H1 (cell line): Measurements from ENCODE around the gene MCFD2. TPM values are rescaled to one million over a fixed set of nuclear protein-coding genes. Genes with fewer than 3 reads are reported as not detected.

Source experiments
- CTCF ChIA-PET: fragments of 300-600 bp; sonication (Branson Sonifier 250); formaldehyde crosslinking; loops from one replicate; lab custom pipeline; 2021; ENCODE audit not compliant: partially characterized antibody; lab: Charles Lee
- POLR2A ChIA-PET: fragments of 300-600 bp; sonication (Branson Sonifier 250); formaldehyde crosslinking; loops from one replicate; lab custom pipeline; 2021; ENCODE audit warnings: inconsistent platforms; ENCODE audit not compliant: partially characterized antibody; lab: Charles Lee
- DNase-seq, 2 experiments: peaks; one replicate each; pipeline versions ENCODE4 v3.0.0 to v3.0.0-alpha.2; 2010 to 2022; ENCODE audit warnings: low spot score in 2 of 2, low read depth in 1 of 2, mixed read lengths in 1 of 2
- FAIRE-seq: peaks from 2 replicates; lab custom pipeline; 2011; peaks lifted over from hg19 to GRCh38; lab: Jason Lieb, UNC
- H2AFZ ChIP-seq: 2 replicates; pipeline ENCODE4 v1.8.1; 2012; ENCODE audit warnings: low read length, inconsistent platforms
- H2AK5ac ChIP-seq: 2 replicates; pipeline ENCODE4 v1.6.1; 2013; ENCODE audit warnings: low read depth, low read length
- H2BK120ac ChIP-seq: replicated peaks from 2 replicates; pipeline ENCODE3; 2013; ENCODE audit warnings: low read depth, low read length, inconsistent platforms
- H2BK12ac ChIP-seq: 2 replicates; pipeline ENCODE4 v1.6.1; 2013; ENCODE audit warnings: low read depth, low read length
- H2BK15ac ChIP-seq: 2 replicates; pipeline ENCODE4 v1.6.1; 2013; ENCODE audit warnings: low read length
- H2BK20ac ChIP-seq: 2 replicates; pipeline ENCODE4 v1.6.1; 2013; ENCODE audit warnings: low read length
- H2BK5ac ChIP-seq: 2 replicates; pipeline ENCODE4 v1.6.1; 2013; ENCODE audit warnings: low read depth, low read length
- H3K14ac ChIP-seq: 2 replicates; pipeline ENCODE4 v1.6.1; 2013; ENCODE audit warnings: inconsistent platforms; ENCODE audit not compliant: insufficient read length
- H3K18ac ChIP-seq: 2 replicates; pipeline ENCODE4 v1.6.1; 2013; ENCODE audit warnings: low read length; ENCODE audit errors: extremely low read depth
- H3K23ac ChIP-seq: 2 replicates; pipeline ENCODE4 v1.6.1; 2013; ENCODE audit warnings: inconsistent platforms; ENCODE audit not compliant: insufficient read length
- H3K23me2 ChIP-seq: 2 replicates; pipeline ENCODE4 v1.6.1; 2013; ENCODE audit warnings: low read depth, low read length
- H3K27ac ChIP-seq: 2 replicates; pipeline ENCODE4 v1.6.1; 2011; ENCODE audit warnings: low read depth, low read length, inconsistent platforms
- H3K27me3 ChIP-seq, 4 experiments: replicated peaks in 1 of 4; 1 replicate in 1 of 4; 2 replicates in 3 of 4; pipeline versions ENCODE4 v1.6.1 to v1.8.1; 2011 to 2013; ENCODE audit warnings: low read length in 3 of 4, mild to moderate bottlenecking in 3 of 4, inconsistent platforms in 2 of 4, mixed read lengths in 2 of 4, moderate library complexity in 1 of 4; ENCODE audit not compliant: control insufficient read depth in 3 of 4, insufficient read depth in 3 of 4; ENCODE audit errors: extremely low read depth in 1 of 4
- H3K36me3 ChIP-seq, 4 experiments: 2 replicates each; pipeline versions ENCODE4 v1.6.1 to v1.8.1; 2011 to 2013; ENCODE audit warnings: mild to moderate bottlenecking in 4 of 4, low read length in 3 of 4, moderate library complexity in 2 of 4, control low read depth in 1 of 4, inconsistent platforms in 1 of 4; ENCODE audit not compliant: insufficient read depth in 4 of 4, control insufficient read depth in 2 of 4
- H3K4ac ChIP-seq: replicated peaks from 2 replicates; pipeline ENCODE3; 2013; ENCODE audit warnings: low read length, low read depth, mixed read lengths, inconsistent platforms; ENCODE audit not compliant: insufficient read length
- H3K4me1 ChIP-seq, 4 experiments: replicated peaks in 1 of 4; 1 replicate in 1 of 4; 2 replicates in 3 of 4; pipeline versions ENCODE4 v1.6.1 to v1.8.1; 2011 to 2013; ENCODE audit warnings: low read length in 3 of 4, inconsistent platforms in 2 of 4, mixed read lengths in 1 of 4; ENCODE audit not compliant: insufficient read depth in 4 of 4, control insufficient read depth in 3 of 4
- H3K4me2 ChIP-seq, 2 experiments: 2 replicates each; pipeline versions ENCODE4 v1.6.1 to v1.8.1; 2011 to 2013; ENCODE audit warnings: low read depth in 2 of 2, low read length in 2 of 2, control low read depth in 1 of 2, inconsistent platforms in 1 of 2, mild to moderate bottlenecking in 1 of 2; ENCODE audit not compliant: insufficient read depth in 1 of 2
- H3K4me3 ChIP-seq, 4 experiments: fragments of 200-600, 300-600 bp in 1 of 4; sonication (generic), shearing (Covaris generic), sonication (Bioruptor Twin) in 1 of 4; 2 replicates each; pipeline versions ENCODE4 v1.5.1 to v1.8.1; 2011 to 2016; ENCODE audit warnings: low read length in 4 of 4, low read depth in 3 of 4, control low read depth in 2 of 4, inconsistent platforms in 2 of 4, mild to moderate bottlenecking in 2 of 4, mixed read lengths in 1 of 4, moderate library complexity in 1 of 4; ENCODE audit not compliant: insufficient read depth in 2 of 4; ENCODE audit errors: extremely low read depth in 1 of 4
- H3K56ac ChIP-seq: replicated peaks from 2 replicates; pipeline ENCODE3; 2013; ENCODE audit warnings: low read depth, mild to moderate bottlenecking, mixed read lengths, low read length, inconsistent platforms; ENCODE audit not compliant: insufficient read length
- H3K79me1 ChIP-seq: 2 replicates; pipeline ENCODE4 v1.6.1; 2013; ENCODE audit warnings: low read depth, low read length, control low read depth
- H3K79me2 ChIP-seq, 2 experiments: 2 replicates each; pipeline versions ENCODE4 v1.6.1 to v1.8.1; 2012 to 2013; ENCODE audit warnings: low read length in 2 of 2, mild to moderate bottlenecking in 2 of 2, inconsistent platforms in 1 of 2; ENCODE audit not compliant: insufficient read depth in 2 of 2, control insufficient read depth in 1 of 2
- H3K9ac ChIP-seq, 4 experiments: replicated peaks in 1 of 4; 1 replicate in 1 of 4; 2 replicates in 3 of 4; pipeline versions ENCODE4 v1.6.1 to v1.8.1; 2011 to 2013; ENCODE audit warnings: low read depth in 3 of 4, low read length in 3 of 4, control low read depth in 2 of 4, mild to moderate bottlenecking in 2 of 4, moderate library complexity in 2 of 4, inconsistent platforms in 1 of 4; ENCODE audit errors: extremely low read depth in 1 of 4
- H3K9me3 ChIP-seq, 2 experiments: 2 replicates each; pipeline versions ENCODE4 v1.6.1 to v1.8.1; 2012 to 2013; ENCODE audit warnings: mild to moderate bottlenecking in 2 of 2, moderate library complexity in 2 of 2, control low read depth in 1 of 2, inconsistent platforms in 1 of 2, low read depth in 1 of 2, low read length in 1 of 2, mixed read lengths in 1 of 2; ENCODE audit not compliant: insufficient read depth in 2 of 2
- H4K20me1 ChIP-seq, 2 experiments: replicated peaks in 1 of 2; 2 replicates each; pipeline versions ENCODE3 to v1.8.1; 2011 to 2013; ENCODE audit warnings: inconsistent platforms in 2 of 2, low read length in 2 of 2, mild to moderate bottlenecking in 1 of 2; ENCODE audit not compliant: insufficient read depth in 2 of 2, control insufficient read depth in 1 of 2
- H4K5ac ChIP-seq: 2 replicates; pipeline ENCODE4 v1.6.1; 2013; ENCODE audit warnings: low read length, low read depth, mixed read lengths, inconsistent platforms; ENCODE audit not compliant: insufficient read length
- H4K8ac ChIP-seq: 2 replicates; pipeline ENCODE4 v1.8.0; 2013; ENCODE audit warnings: mild to moderate bottlenecking, moderate library complexity, low read length, inconsistent platforms; ENCODE audit not compliant: insufficient read depth; ENCODE audit errors: extremely low read depth
- H4K91ac ChIP-seq: replicated peaks from 2 replicates; pipeline ENCODE3; 2013; ENCODE audit warnings: low read length, mixed read lengths, inconsistent platforms; ENCODE audit not compliant: insufficient read length
- CEBPB ChIP-seq: IDR thresholded peaks from 2 replicates; pipeline ENCODE4 v1.6.1; 2012; ENCODE audit warnings: low read depth, low read length
- CHD2 ChIP-seq: IDR thresholded peaks from 2 replicates; pipeline ENCODE4 v1.6.1; 2012; ENCODE audit warnings: low read length, improper control_type of control experiment
- KDM4A ChIP-seq: IDR thresholded peaks from one replicate; pipeline ENCODE4 v1.7.1; 2012; ENCODE audit warnings: low read depth, mild to moderate bottlenecking, moderate library complexity, low read length, inconsistent platforms; ENCODE audit not compliant: severe bottlenecking
- KDM5A ChIP-seq: fragments of 200-600 bp; IDR thresholded peaks from 2 replicates; pipeline ENCODE4 v1.7.1; 2012; ENCODE audit warnings: mild to moderate bottlenecking, low read length, inconsistent platforms, mixed read lengths
- NRF1 ChIP-seq: IDR thresholded peaks from 2 replicates; pipeline ENCODE4 v1.6.1; 2011; ENCODE audit warnings: mild to moderate bottlenecking, low read depth, low read length, improper control_type of control experiment
- SP4 ChIP-seq: IDR thresholded peaks from 2 replicates; pipeline ENCODE4 v1.6.1; 2012; ENCODE audit warnings: low read length, inconsistent platforms
- TAF1 ChIP-seq: IDR thresholded peaks from 2 replicates; pipeline ENCODE4 v1.6.1; 2011; ENCODE audit warnings: mild to moderate bottlenecking, low read depth, low read length
- WGBS, 2 experiments: shearing (Covaris generic) in 1 of 2; methylation state at CpG; one replicate each; pipeline versions ENCODE4 v1.1.6 to v1.1.7; 2013 to 2015; ENCODE audit warnings: low lambda C conversion rate in 2 of 2, mixed read lengths in 2 of 2, inconsistent platforms in 1 of 2, low coverage in 1 of 2, missing lambda C conversion rate in 1 of 2; ENCODE audit not compliant: insufficient replicate concordance in 2 of 2, insufficient coverage in 1 of 2, insufficient read length in 1 of 2; ENCODE audit errors: extremely low coverage in 1 of 2, missing lambda C conversion rate in 1 of 2; 5-methylcytosine and 5-hydroxymethylcytosine counted together
- polyA plus RNA-seq, 7 experiments: library from polyadenylated mRNA; depleted of rRNA in 3 of 7; stranded (reverse) in 5 of 7; unstranded in 2 of 7; fragments of >200 nt in 5 of 7; fragments of 200-250 nt in 2 of 7; gene quantifications; 1 replicate in 5 of 7; 2 replicates in 1 of 7; 4 replicates in 1 of 7; pipeline versions ENCODE4 v1.2.1 to v1.2.3, GENCODE V29; 2011 to 2013; ENCODE audit warnings: missing spikeins in 2 of 7, mixed read lengths in 2 of 7
- total RNA-seq: library from RNA; stranded (reverse); fragmentation: NEBNext Ultra II Directional; extraction: Animal tissue kit (Norgen Biotek cat#: 25700); gene quantifications from 2 replicates; pipeline ENCODE4 v1.2.1, GENCODE V29; 2021

The MCFD2 gene
- total and polyA plus RNA-seq, 2 of the 8 experiments (the other 6 are each of a cell fraction or from before 2014, with no cell fraction given) = 35.2 to 76.2 TPM

- no peak for FAIRE-seq
- Histone ChIP-seq H3K4me3 (no peak overlapping the region), H2BK5ac (no peak overlapping the region), H2AFZ (no peak overlapping the region), H3K18ac (no peak overlapping the region), H2AK5ac (no peak overlapping the region), H3K9ac (no peak overlapping the region), H3K56ac (no peak overlapping the region), H4K8ac (no peak overlapping the region), H3K79me2 (no peaks in the 10 kb centered on the region), H3K79me1 (no peaks in the 10 kb centered on the region), H4K20me1 (no peaks in the 10 kb centered on the region), H4K5ac (no peak overlapping the region), H4K91ac (no peak overlapping the region), H2BK12ac (no peak overlapping the region), H3K36me3 (no peaks in the 10 kb centered on the region), H2BK15ac (no peak overlapping the region), H2BK120ac (no peak overlapping the region), H3K23ac (no peak overlapping the region), H3K4ac (no peak overlapping the region), H3K27me3 (no peaks in the 10 kb centered on the region; a peak in 1 of 7 replicates), H3K27ac (no peak overlapping the region), H2BK20ac (no peak overlapping the region), H3K4me2 (no peak overlapping the region), H3K4me1 (no peaks in the 10 kb centered on the region), H3K23me2 (no peaks in the 10 kb centered on the region), H3K14ac (no peak overlapping the region), H3K9me3 (no peaks in the 10 kb centered on the region)
- ChIA-PET POLR2A (no interaction called here), CTCF (interaction anchor here (0.6 to 1.9 kb wide), 10 partner anchors 15 to 506 kb away, joined by 3 to 5 read pairs (median 3); no protein-coding TSS in a partner anchor)
- 83% methylated on average over 13 of the region's 13 CpGs; no CpG with 5 or more reads in 1 of the 2 experiments for WGBS, 2 experiments
- DNase-seq = no peak
- TF ChIP-seq TAF1 = no peak
- no peak for TF ChIP-seq KDM4A
- no peak for TF ChIP-seq CHD2
- no peak for TF ChIP-seq NRF1
- no peak for TF ChIP-seq SP4
- TF ChIP-seq KDM5A = no peak
- no peak for TF ChIP-seq CEBPB
These were observed 57.5 kb downstream of the MCFD2 start for GRCh38 chr2:46857871-46858701.
